Neuron (in vitro differentiated cells): ENCODE data around the gene PCDHB16.
"Not testable (repeated sequence)": the region's sequence is repeated elsewhere in the genome, so short reads cannot be mapped to it uniquely, and the experiment has no call there.

Experiments
- H2AFZ ChIP-seq: one replicate; pipeline ENCODE4 v1.6.1; 2013; ENCODE audit warnings: low read depth, mild to moderate bottlenecking, inconsistent platforms, low read length, moderate library complexity
- H3K27me3 ChIP-seq: one replicate; pipeline ENCODE4 v1.6.1; 2013; ENCODE audit warnings: low read length; ENCODE audit not compliant: insufficient read depth
- H3K36me3 ChIP-seq: one replicate; pipeline ENCODE4 v1.6.1; 2013; ENCODE audit warnings: low read length; ENCODE audit not compliant: insufficient read depth
- H3K4me1 ChIP-seq: one replicate; pipeline ENCODE4 v1.6.1; 2013; ENCODE audit warnings: low read length; ENCODE audit not compliant: insufficient read depth
- H3K4me3 ChIP-seq: 2 replicates; pipeline ENCODE4 v1.5.1; 2013; ENCODE audit warnings: mild to moderate bottlenecking, low read length, moderate library complexity
- H3K9me3 ChIP-seq: one replicate; pipeline ENCODE4 v1.6.1; 2013; ENCODE audit warnings: low read length

PCDHB16 gene

GRCh38 chr5:141182248-141182647, at the start of gene PCDHB16:
Gene PCDHB16 (plus strand): TSS chr5:141182387. CDS start chr5:141182560, 173 bp downstream.
- Histone ChIP-seq H3K4me3 (peak within 1 kb of the TSS; percentile 44), H3K4me1 (no peaks in the 10 kb centered on the region), H3K9me3 (peaks cover 13% of the 10 kb centered on the region), H3K36me3 (no peaks in the 10 kb centered on the region), H2AFZ (no peak within 1 kb of the TSS), H3K27me3 (no peaks in the 10 kb centered on the region)

GRCh38 chr5:141135030-141135717, 47.0 kb upstream of the PCDHB16 start, which contains the start of gene PCDHB5:
Gene PCDHB5 (plus strand): TSS chr5:141135206. CDS start chr5:141135435, 229 bp downstream.
- no peaks in the 10 kb centered on the region for H3K4me1 ChIP-seq
- no peaks in the 10 kb centered on the region for H3K27me3 ChIP-seq
- H3K9me3 ChIP-seq, result peaks cover 14% of the 10 kb centered on the region
- peak within 1 kb of the TSS; percentile 40 for H3K4me3 ChIP-seq
- H2AFZ ChIP-seq, result no peak within 1 kb of the TSS
- peaks cover 3% of the 10 kb centered on the region for H3K36me3 ChIP-seq

- H3K36me3 ChIP-seq, result peaks cover 3% of the 10 kb centered on the region
- H3K27me3 ChIP-seq, result no peaks in the 10 kb centered on the region
- peak overlapping the region; percentile 40 for H3K4me3 ChIP-seq
- H2AFZ ChIP-seq, result no peak overlapping the region
- H3K4me1 ChIP-seq, result no peaks in the 10 kb centered on the region
- peaks cover 14% of the 10 kb centered on the region for H3K9me3 ChIP-seq
These were observed 46.4 kb upstream of the PCDHB16 start for GRCh38 chr5:141135718-141136266.

- H3K36me3 ChIP-seq, H3K4me1 ChIP-seq, H3K27me3 ChIP-seq, H3K4me3 ChIP-seq, H2AFZ ChIP-seq: not testable (repeated sequence)
- peaks cover 14% of the 10 kb centered on the region for H3K9me3 ChIP-seq
These were observed 44.8 kb upstream of the PCDHB16 start for GRCh38 chr5:141137346-141137745.

GRCh38 chr5:141149812-141150211, 32.4 kb upstream of the PCDHB16 start, which contains the start of gene PCDHB6:
Gene PCDHB6 (plus strand): TSS chr5:141150057. CDS start chr5:141150258, 201 bp downstream.
- no peaks in the 10 kb centered on the region for H3K36me3 ChIP-seq
- no peak within 1 kb of the TSS for H3K4me3 ChIP-seq
- H2AFZ ChIP-seq, result no peak within 1 kb of the TSS
- H3K9me3 ChIP-seq, result peaks cover 14% of the 10 kb centered on the region
- H3K27me3 ChIP-seq, result no peaks in the 10 kb centered on the region
- H3K4me1 ChIP-seq, result no peaks in the 10 kb centered on the region

GRCh38 chr5:141150224-141150992, 31.8 kb upstream of the PCDHB16 start:
- H3K27me3 ChIP-seq, result no peaks in the 10 kb centered on the region
- H3K9me3 ChIP-seq, result peaks cover 14% of the 10 kb centered on the region
- H3K4me3 ChIP-seq, result no peak overlapping the region
- no peaks in the 10 kb centered on the region for H3K36me3 ChIP-seq
- H2AFZ ChIP-seq, result no peak overlapping the region
- H3K4me1 ChIP-seq, result no peaks in the 10 kb centered on the region

GRCh38 chr5:141150993-141151325, 31.2 kb upstream of the PCDHB16 start:
- no peaks in the 10 kb centered on the region for H3K36me3 ChIP-seq
- H2AFZ ChIP-seq, result no peak overlapping the region
- no peaks in the 10 kb centered on the region for H3K27me3 ChIP-seq
- no peaks in the 10 kb centered on the region for H3K4me1 ChIP-seq
- H3K4me3 ChIP-seq, result no peak overlapping the region
- peaks cover 14% of the 10 kb centered on the region for H3K9me3 ChIP-seq

GRCh38 chr5:141151632-141152031, 30.6 kb upstream of the PCDHB16 start:
- peaks cover 19% of the 10 kb centered on the region for H3K9me3 ChIP-seq
- not testable (repeated sequence) for H3K36me3 ChIP-seq, H3K4me3 ChIP-seq, H3K4me1 ChIP-seq, H2AFZ ChIP-seq, H3K27me3 ChIP-seq

- not testable (repeated sequence) for H2AFZ ChIP-seq, H3K4me3 ChIP-seq, H3K36me3 ChIP-seq, H3K27me3 ChIP-seq, H3K4me1 ChIP-seq
- peaks cover 21% of the 10 kb centered on the region for H3K9me3 ChIP-seq
These were observed 30.1 kb upstream of the PCDHB16 start for GRCh38 chr5:141152096-141152495.

GRCh38 chr5:141155540-141156374, 26.4 kb upstream of the PCDHB16 start:
- no peaks in the 10 kb centered on the region for H3K36me3 ChIP-seq
- H2AFZ ChIP-seq, result no peak overlapping the region
- H3K9me3 ChIP-seq, result peaks cover 14% of the 10 kb centered on the region
- H3K4me1 ChIP-seq, result no peaks in the 10 kb centered on the region
- H3K4me3 ChIP-seq, result no peak overlapping the region
- no peaks in the 10 kb centered on the region for H3K27me3 ChIP-seq

- H3K4me1 ChIP-seq, H3K36me3 ChIP-seq, H3K4me3 ChIP-seq, H2AFZ ChIP-seq, H3K27me3 ChIP-seq, H3K9me3 ChIP-seq: not testable (repeated sequence)
These were observed 24.8 kb upstream of the PCDHB16 start for GRCh38 chr5:141157356-141157755.

- H2AFZ ChIP-seq, H3K4me1 ChIP-seq: not testable (repeated sequence)
These were observed 24.3 kb upstream of the PCDHB16 start for GRCh38 chr5:141157901-141158300.

More at GRCh38 chr5:141157901-141158300, 24.3 kb upstream of the PCDHB16 start:
- not testable (repeated sequence) for H3K9me3 ChIP-seq, H3K36me3 ChIP-seq, H3K27me3 ChIP-seq, H3K4me3 ChIP-seq
